Uterus (tissue), 2 donors: ENCODE results near the gene AIFM3.

ENCODE experiments used
- CTCF ChIP-seq, 4 experiments: fragments of 200-600 bp in 2 of 4; fragments of 450-650 bp in 2 of 4; sonication (generic) in 2 of 4; IDR thresholded peaks; one replicate each; pipeline ENCODE4 v1.5.1; 2016 to 2019; ENCODE audit warnings: antibody characterized with exemption in 4 of 4, mild to moderate bottlenecking in 2 of 4, moderate library complexity in 1 of 4
- POLR2A ChIP-seq, 2 donors: fragments of 450-650 bp; IDR thresholded peaks; one replicate each; pipeline ENCODE4 v1.6.1; 2016; ENCODE audit warnings: antibody characterized with exemption in 2 of 2, mild to moderate bottlenecking in 1 of 2, moderate library complexity in 1 of 2

GRCh38 chr22:20918663-20919218 lies 48.3 kb upstream of the AIFM3 start:
- TF ChIP-seq CTCF (IDR thresholded peaks at IDR 0.05) (no peak), POLR2A (IDR thresholded peaks at IDR 0.05) (no peak)
